Body of pancreas (tissue), 4 donors: ENCODE data around the gene ITGB2.

Source experiments
- CTCF ChIP-seq, 7 experiments: fragments of 450-650 bp in 4 of 7; fragments of 200-600 bp in 3 of 7; sonication (generic) in 3 of 7; IDR thresholded peaks; one replicate each; pipeline ENCODE4 v1.5.1; 2016 to 2019; ENCODE audit warnings: antibody characterized with exemption in 7 of 7
- POLR2A ChIP-seq, 3 donors: fragments of 450-650 bp; IDR thresholded peaks; one replicate each; pipeline ENCODE4 v1.6.1; 2016; ENCODE audit warnings: antibody characterized with exemption in 3 of 3, mild to moderate bottlenecking in 2 of 3

DNA sequence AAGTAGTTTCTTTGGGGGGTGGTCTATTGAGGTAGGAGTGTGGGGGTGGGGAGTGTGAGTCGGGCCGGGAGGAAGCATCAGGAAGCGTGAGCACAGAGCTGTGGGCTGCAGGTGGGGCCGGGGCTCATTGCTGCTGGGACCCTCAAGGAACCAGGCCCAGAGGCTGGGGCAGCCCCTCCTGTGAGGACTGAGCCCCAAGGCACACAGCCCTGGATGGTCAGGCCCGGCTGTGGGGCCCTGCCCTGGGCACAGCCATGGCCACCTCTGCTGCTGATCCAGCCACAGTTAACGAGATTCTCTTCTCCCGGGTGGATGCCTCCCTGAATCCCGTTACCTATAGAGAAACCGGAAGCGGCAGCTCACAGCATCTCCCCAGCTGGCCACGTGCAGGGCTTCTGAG lies 79.9 kb downstream of the ITGB2 start:
- TF ChIP-seq POLR2A (IDR thresholded peaks at IDR 0.05) (no peak), CTCF (IDR thresholded peaks at IDR 0.05) (no peak)
